ENCODE measurements around the gene AFF3. TPM values are rescaled to one million over a fixed set of nuclear protein-coding genes. Genes with fewer than 3 reads are reported as not detected.

Gene AFF3
- total and polyA plus RNA-seq, 4 experiments from 2014 or later, result 0.63 to 4.6 (median 3.6) TPM

- DNase-seq, result no peak
- no peaks in the 10 kb centered on the region for H3K27me3 ChIP-seq (ENCODE audit: insufficient read depth, low read length)
- no peaks in the 10 kb centered on the region for H3K4me1 Mint-ChIP-seq
- no peak overlapping the region for H3K27ac Mint-ChIP-seq
- no peaks in the 10 kb centered on the region for H3K9me3 ChIP-seq (ENCODE audit: control insufficient read depth in 1 of 2, low read length in 2 of 2)
- H3K36me3 Mint-ChIP-seq, result no peaks in the 10 kb centered on the region
- H3K4me3 ChIP-seq (ENCODE audit: low read length in 2 of 2), result no peak overlapping the region
- H3K9me3 Mint-ChIP-seq, result no peaks in the 10 kb centered on the region
- H3K27ac ChIP-seq (ENCODE audit: low read depth, low read length), result no peak overlapping the region
- peaks cover 0 to 1% of the 10 kb centered on the region in 2 donors for H3K27me3 Mint-ChIP-seq
- intact Hi-C loops (cut with micrococcal nuclease), result no loop called here
- ChIA-PET CTCF (ENCODE audit: partially characterized antibody) (no interaction called here), POLR2A (ENCODE audit: partially characterized antibody) (no interaction called here)
- no peak overlapping the region for H3K4me3 Mint-ChIP-seq
- H3K36me3 ChIP-seq (ENCODE audit: insufficient read depth, low read length), result no peaks in the 10 kb centered on the region
- no peaks in the 10 kb centered on the region for H3K4me1 ChIP-seq (ENCODE audit: insufficient read depth, low read length)
Measured at GRCh38 chr2:99875627-99876201, 266.7 kb downstream of the AFF3 start.

GRCh38 chr2:99868260-99868659 is 274.1 kb downstream of the AFF3 start:
- no peaks in the 10 kb centered on the region for H3K4me1 ChIP-seq (ENCODE audit: insufficient read depth, low read length)
- no peaks in the 10 kb centered on the region for H3K9me3 ChIP-seq (ENCODE audit: control insufficient read depth in 1 of 2, low read length in 2 of 2)
- H3K27me3 ChIP-seq (ENCODE audit: insufficient read depth, low read length), result no peaks in the 10 kb centered on the region
- H3K9me3 Mint-ChIP-seq, result no peaks in the 10 kb centered on the region
- no peak overlapping the region for H3K4me3 ChIP-seq (ENCODE audit: low read length in 2 of 2)
- ChIA-PET POLR2A (ENCODE audit: partially characterized antibody) (no interaction called here), CTCF (ENCODE audit: partially characterized antibody) (no interaction called here)
- H3K27ac ChIP-seq (ENCODE audit: low read depth, low read length), result no peak overlapping the region
- peaks cover 0 to 4% of the 10 kb centered on the region in 2 donors for H3K27me3 Mint-ChIP-seq
- no peaks in the 10 kb centered on the region for H3K36me3 Mint-ChIP-seq
- no peaks in the 10 kb centered on the region for H3K36me3 ChIP-seq (ENCODE audit: insufficient read depth, low read length)
- no peak for DNase-seq
- H3K27ac Mint-ChIP-seq, result no peak overlapping the region
- H3K4me1 Mint-ChIP-seq, result no peaks in the 10 kb centered on the region
- no peak overlapping the region for H3K4me3 Mint-ChIP-seq
- intact Hi-C loops (cut with micrococcal nuclease), result no loop called here

- Histone ChIP-seq H3K36me3 (ENCODE audit: insufficient read depth, low read length) (no peaks in the 10 kb centered on the region), H3K9me3 (ENCODE audit: control insufficient read depth in 1 of 2, low read length in 2 of 2) (no peaks in the 10 kb centered on the region), H3K27ac (ENCODE audit: low read depth, low read length) (no peak overlapping the region), H3K4me1 (ENCODE audit: insufficient read depth, low read length) (no peaks in the 10 kb centered on the region), H3K27me3 (ENCODE audit: insufficient read depth, low read length) (no peaks in the 10 kb centered on the region), H3K4me3 (ENCODE audit: low read length in 2 of 2) (no peak overlapping the region)
- no peaks in the 10 kb centered on the region for H3K36me3 Mint-ChIP-seq
- peaks cover 0 to 3% (median 0%) of the 10 kb centered on the region in 4 donors for H3K4me1 Mint-ChIP-seq
- intact Hi-C loops (cut with micrococcal nuclease), result no loop called here
- no peak overlapping the region for H3K27ac Mint-ChIP-seq
- H3K4me3 Mint-ChIP-seq, result no peak overlapping the region
- CTCF ChIA-PET (ENCODE audit: partially characterized antibody), result no interaction called here
- DNase-seq, result no peak
- POLR2A ChIA-PET (ENCODE audit: partially characterized antibody), result no interaction called here
- no peaks in the 10 kb centered on the region for H3K9me3 Mint-ChIP-seq
- peaks cover 0 to 4% of the 10 kb centered on the region in 2 donors for H3K27me3 Mint-ChIP-seq
Measured at GRCh38 chr2:99867770-99868169, 274.6 kb downstream of the AFF3 start.

- intact Hi-C loops (cut with micrococcal nuclease), result no loop called here
- ChIA-PET CTCF (ENCODE audit: partially characterized antibody) (no interaction called here), POLR2A (ENCODE audit: partially characterized antibody) (no interaction called here)
- H3K27me3 ChIP-seq (ENCODE audit: insufficient read depth, low read length), result no peaks in the 10 kb centered on the region
- peaks cover 14% of the 10 kb centered on the region for H3K4me1 ChIP-seq (ENCODE audit: insufficient read depth, low read length)
- no peaks in the 10 kb centered on the region for H3K9me3 Mint-ChIP-seq
- no peaks in the 10 kb centered on the region for H3K36me3 ChIP-seq (ENCODE audit: insufficient read depth, low read length)
- no peaks in the 10 kb centered on the region for H3K9me3 ChIP-seq (ENCODE audit: control insufficient read depth in 1 of 2, low read length in 2 of 2)
- no peak for DNase-seq
- peaks cover 0 to 4% of the 10 kb centered on the region in 2 donors for H3K27me3 Mint-ChIP-seq
- no peak overlapping the region for H3K27ac ChIP-seq (ENCODE audit: low read depth, low read length)
- no peak overlapping the region for H3K4me3 Mint-ChIP-seq
- no peak overlapping the region for H3K27ac Mint-ChIP-seq
- H3K4me3 ChIP-seq (ENCODE audit: low read length in 2 of 2), result no peak overlapping the region
- H3K4me1 Mint-ChIP-seq, result peaks cover 11 to 20% (median 13%) of the 10 kb centered on the region in 4 donors
- H3K36me3 Mint-ChIP-seq, result no peaks in the 10 kb centered on the region
Measured at GRCh38 chr2:99865818-99866676, 276.3 kb downstream of the AFF3 start.

GRCh38 chr2:99864561-99865553 is 277.5 kb downstream of the AFF3 start:
- intact Hi-C loops (cut with micrococcal nuclease), result no loop called here
- peaks cover 0 to 4% of the 10 kb centered on the region in 2 donors for H3K27me3 Mint-ChIP-seq
- H3K9me3 ChIP-seq (ENCODE audit: control insufficient read depth in 1 of 2, low read length in 2 of 2), result no peaks in the 10 kb centered on the region
- no peaks in the 10 kb centered on the region for H3K36me3 ChIP-seq (ENCODE audit: insufficient read depth, low read length)
- H3K4me1 Mint-ChIP-seq, result peaks cover 14 to 24% (median 17%) of the 10 kb centered on the region in 4 donors
- H3K27me3 ChIP-seq (ENCODE audit: insufficient read depth, low read length), result no peaks in the 10 kb centered on the region
- no peak overlapping the region for H3K27ac ChIP-seq (ENCODE audit: low read depth, low read length)
- H3K36me3 Mint-ChIP-seq, result no peaks in the 10 kb centered on the region
- H3K4me3 ChIP-seq (ENCODE audit: low read length in 2 of 2), result no peak overlapping the region
- peaks cover 19% of the 10 kb centered on the region for H3K4me1 ChIP-seq (ENCODE audit: insufficient read depth, low read length)
- ChIA-PET CTCF (ENCODE audit: partially characterized antibody) (no interaction called here), POLR2A (ENCODE audit: partially characterized antibody) (no interaction called here)
- H3K27ac Mint-ChIP-seq, result no peak overlapping the region
- H3K9me3 Mint-ChIP-seq, result no peaks in the 10 kb centered on the region
- DNase-seq, result no peak
- H3K4me3 Mint-ChIP-seq, result no peak overlapping the region

- intact Hi-C loops (cut with micrococcal nuclease), result no loop called here
- Histone ChIP-seq H3K27me3 (ENCODE audit: insufficient read depth, low read length) (no peaks in the 10 kb centered on the region), H3K4me3 (ENCODE audit: low read length in 2 of 2) (no peak overlapping the region), H3K4me1 (ENCODE audit: insufficient read depth, low read length) (peaks cover 19% of the 10 kb centered on the region), H3K36me3 (ENCODE audit: insufficient read depth, low read length) (no peaks in the 10 kb centered on the region), H3K27ac (ENCODE audit: low read depth, low read length) (no peak overlapping the region), H3K9me3 (ENCODE audit: control insufficient read depth in 1 of 2, low read length in 2 of 2) (no peaks in the 10 kb centered on the region)
- CTCF ChIA-PET (ENCODE audit: partially characterized antibody), result no interaction called here
- peaks cover 0 to 4% of the 10 kb centered on the region in 2 donors for H3K27me3 Mint-ChIP-seq
- no peaks in the 10 kb centered on the region for H3K36me3 Mint-ChIP-seq
- POLR2A ChIA-PET (ENCODE audit: partially characterized antibody), result no interaction called here
- H3K27ac Mint-ChIP-seq, result no peak overlapping the region
- no peak overlapping the region for H3K4me3 Mint-ChIP-seq
- DNase-seq, result no peak
- H3K9me3 Mint-ChIP-seq, result no peaks in the 10 kb centered on the region
- H3K4me1 Mint-ChIP-seq, result peaks cover 14 to 24% (median 17%) of the 10 kb centered on the region in 4 donors
Measured at GRCh38 chr2:99863903-99864270, 278.5 kb downstream of the AFF3 start.

Measured in CD4-positive, alpha-beta memory T cell (primary cell).